Mucosa of stomach (tissue), 1 donor: ENCODE data around the gene PBX3.

Source experiments
- H3K27me3 ChIP-seq: one replicate; pipeline ENCODE4 v1.7.0; 2013; ENCODE audit warnings: mild to moderate bottlenecking, low read length; ENCODE audit not compliant: control insufficient read depth, insufficient read depth
- H3K36me3 ChIP-seq: one replicate; pipeline ENCODE4 v1.7.0; 2013; ENCODE audit warnings: low read length; ENCODE audit not compliant: control insufficient read depth, insufficient read depth
- H3K4me1 ChIP-seq: one replicate; pipeline ENCODE4 v1.7.0; 2013; ENCODE audit warnings: mild to moderate bottlenecking, low read length; ENCODE audit not compliant: control insufficient read depth, insufficient read depth
- H3K4me3 ChIP-seq: one replicate; pipeline ENCODE4 v1.7.0; 2013; ENCODE audit warnings: low read length
- H3K9ac ChIP-seq: one replicate; pipeline ENCODE4 v1.7.0; 2013; ENCODE audit warnings: mild to moderate bottlenecking, low read length, moderate library complexity
- H3K9me3 ChIP-seq: one replicate; pipeline ENCODE4 v1.7.0; 2013; ENCODE audit warnings: mild to moderate bottlenecking, low read length, moderate library complexity; ENCODE audit not compliant: control insufficient read depth
- donor health status: Pancreatic carcinoma.

Gene PBX3

DNA sequence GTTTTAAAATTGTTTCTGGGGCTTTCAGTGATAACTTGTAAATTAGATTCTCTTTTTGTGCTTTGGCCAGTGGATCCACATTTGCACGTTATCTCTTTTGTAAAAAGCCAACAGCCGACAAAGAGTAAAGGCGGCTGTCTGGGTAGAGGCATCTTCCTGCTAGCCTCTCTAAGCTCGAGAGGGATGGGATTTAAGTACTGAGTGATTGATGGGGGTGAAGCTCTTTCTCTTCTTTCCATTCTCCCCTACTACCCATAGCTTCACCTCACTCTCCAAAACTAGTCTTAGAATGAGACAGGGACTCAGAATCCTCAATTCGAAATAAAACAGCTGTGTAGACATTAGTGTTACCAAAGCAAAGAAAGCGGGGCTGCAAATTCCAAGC lies 3.4 kb downstream of the PBX3 start:
- Histone ChIP-seq H3K36me3 (no peaks in the 10 kb centered on the region), H3K9ac (no peak overlapping the region), H3K27me3 (no peaks in the 10 kb centered on the region), H3K4me3 (no peak overlapping the region), H3K4me1 (peaks cover 9% of the 10 kb centered on the region), H3K9me3 (no peaks in the 10 kb centered on the region)

DNA sequence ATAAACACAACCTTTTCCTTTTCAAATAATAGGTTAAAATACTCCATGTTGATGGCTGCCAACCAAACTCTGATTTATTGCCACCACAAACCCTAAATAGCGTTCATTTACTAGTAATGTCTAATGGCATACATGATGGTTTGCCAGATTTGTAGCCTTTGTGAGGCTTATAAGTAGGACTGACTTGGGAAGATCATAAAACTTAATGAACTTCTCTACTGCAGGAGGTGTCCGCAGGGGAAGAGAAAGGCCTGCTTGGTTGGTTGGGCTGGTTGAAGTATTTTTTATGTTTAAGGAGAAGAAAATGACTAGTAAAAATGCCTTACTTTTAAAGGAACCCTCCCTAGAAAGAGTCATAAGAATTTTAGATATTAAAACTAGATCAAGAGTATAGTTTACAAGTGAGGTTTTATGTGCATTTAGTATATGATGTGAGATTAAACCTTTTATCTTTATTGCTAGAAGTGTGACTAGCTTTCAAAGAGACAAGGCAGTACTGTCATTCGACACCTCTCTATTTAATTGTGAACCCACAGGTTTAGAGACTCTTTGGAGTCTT lies 5.0 kb downstream of the PBX3 start:
- H3K9ac ChIP-seq, result no peak overlapping the region
- no peaks in the 10 kb centered on the region for H3K27me3 ChIP-seq
- no peak overlapping the region for H3K4me3 ChIP-seq
- no peaks in the 10 kb centered on the region for H3K9me3 ChIP-seq
- no peaks in the 10 kb centered on the region for H3K36me3 ChIP-seq
- peaks cover 5% of the 10 kb centered on the region for H3K4me1 ChIP-seq

DNA sequence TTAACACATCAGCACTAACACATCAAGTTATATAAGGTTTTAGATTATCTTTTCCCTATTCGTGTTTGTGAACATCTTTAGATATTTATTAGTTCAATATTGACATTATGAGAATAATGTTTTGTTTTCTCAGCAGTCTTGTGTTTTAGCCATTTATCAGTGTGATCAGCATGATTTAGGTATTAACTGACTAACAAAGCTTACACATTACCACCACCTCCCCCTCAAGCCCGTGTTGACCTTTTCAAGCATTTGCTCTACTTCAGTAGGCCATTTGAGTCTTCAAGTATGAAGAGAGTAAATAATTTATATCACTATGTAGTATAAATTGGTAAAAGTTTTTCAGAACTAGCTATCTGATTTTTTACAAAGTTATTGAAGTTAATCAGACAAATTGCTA lies 6.9 kb downstream of the PBX3 start:
- H3K4me1 ChIP-seq, result peaks cover 5% of the 10 kb centered on the region
- H3K9ac ChIP-seq, result no peak overlapping the region
- H3K4me3 ChIP-seq, result no peak overlapping the region
- no peaks in the 10 kb centered on the region for H3K9me3 ChIP-seq
- H3K27me3 ChIP-seq, result no peaks in the 10 kb centered on the region
- H3K36me3 ChIP-seq, result no peaks in the 10 kb centered on the region

DNA sequence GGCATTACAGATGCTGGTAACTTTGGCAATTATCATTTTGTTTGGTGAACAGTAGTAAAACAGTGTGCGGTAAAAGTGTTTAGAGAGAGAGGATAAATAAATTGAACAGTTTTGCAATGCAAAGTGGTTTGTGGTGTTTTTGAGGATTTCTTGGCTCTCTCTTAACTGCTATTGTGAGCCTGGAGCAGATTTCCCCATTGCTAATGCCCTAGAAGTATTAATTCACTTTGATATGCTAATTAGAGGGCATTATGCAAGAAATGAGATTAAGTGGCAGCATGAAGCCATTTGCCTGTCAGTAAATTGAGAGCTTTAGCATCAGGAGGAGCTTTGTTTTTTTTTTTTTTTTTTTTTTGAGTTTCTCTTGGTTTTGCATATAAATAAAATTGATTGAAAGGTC lies 8.2 kb downstream of the PBX3 start:
- Histone ChIP-seq H3K9ac (no peak overlapping the region), H3K4me1 (no peaks in the 10 kb centered on the region), H3K27me3 (no peaks in the 10 kb centered on the region), H3K4me3 (no peak overlapping the region), H3K36me3 (no peaks in the 10 kb centered on the region), H3K9me3 (no peaks in the 10 kb centered on the region)

DNA sequence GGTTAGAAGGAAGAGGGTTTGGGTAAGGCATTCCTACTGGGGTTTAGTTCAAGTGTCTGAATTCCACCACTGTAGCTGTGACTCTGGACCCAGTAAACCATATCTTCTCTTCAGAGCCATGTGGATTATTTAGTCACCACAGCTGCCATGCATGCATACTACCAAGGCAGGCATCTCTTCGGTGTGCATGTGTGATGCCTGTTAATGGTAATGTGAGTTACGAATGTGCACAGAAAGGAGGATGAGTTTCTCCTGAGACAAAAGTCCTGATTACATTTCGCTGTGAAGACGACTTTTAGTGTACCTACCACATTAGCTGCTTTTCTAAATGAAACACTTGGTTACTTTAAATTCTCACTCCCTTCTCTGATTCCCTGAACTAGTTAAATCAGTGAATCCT lies 9.3 kb downstream of the PBX3 start:
- Histone ChIP-seq H3K27me3 (no peaks in the 10 kb centered on the region), H3K36me3 (no peaks in the 10 kb centered on the region), H3K4me3 (no peak overlapping the region), H3K4me1 (no peaks in the 10 kb centered on the region), H3K9me3 (no peaks in the 10 kb centered on the region), H3K9ac (no peak overlapping the region)

DNA sequence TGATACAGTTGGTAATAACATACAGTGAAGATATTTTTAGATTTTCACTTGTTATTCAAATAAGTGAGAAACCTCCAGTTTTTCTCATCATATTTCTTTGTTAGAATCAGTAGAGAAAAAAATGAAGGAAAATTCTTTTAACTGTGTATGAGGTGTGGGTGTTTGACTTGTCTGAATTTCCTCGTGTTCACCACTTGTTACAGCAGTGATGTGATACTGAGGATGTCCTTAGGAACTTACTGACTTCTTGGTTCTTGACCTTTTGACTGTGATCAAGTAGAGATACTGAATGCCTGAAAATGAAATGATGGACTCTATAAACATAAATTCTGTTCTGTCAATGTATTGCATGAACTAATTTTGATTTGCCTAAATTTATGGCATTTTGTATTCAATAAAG lies 10.7 kb downstream of the PBX3 start:
- no peaks in the 10 kb centered on the region for H3K9me3 ChIP-seq
- H3K36me3 ChIP-seq, result no peaks in the 10 kb centered on the region
- no peak overlapping the region for H3K4me3 ChIP-seq
- no peaks in the 10 kb centered on the region for H3K27me3 ChIP-seq
- H3K9ac ChIP-seq, result no peak overlapping the region
- no peaks in the 10 kb centered on the region for H3K4me1 ChIP-seq

DNA sequence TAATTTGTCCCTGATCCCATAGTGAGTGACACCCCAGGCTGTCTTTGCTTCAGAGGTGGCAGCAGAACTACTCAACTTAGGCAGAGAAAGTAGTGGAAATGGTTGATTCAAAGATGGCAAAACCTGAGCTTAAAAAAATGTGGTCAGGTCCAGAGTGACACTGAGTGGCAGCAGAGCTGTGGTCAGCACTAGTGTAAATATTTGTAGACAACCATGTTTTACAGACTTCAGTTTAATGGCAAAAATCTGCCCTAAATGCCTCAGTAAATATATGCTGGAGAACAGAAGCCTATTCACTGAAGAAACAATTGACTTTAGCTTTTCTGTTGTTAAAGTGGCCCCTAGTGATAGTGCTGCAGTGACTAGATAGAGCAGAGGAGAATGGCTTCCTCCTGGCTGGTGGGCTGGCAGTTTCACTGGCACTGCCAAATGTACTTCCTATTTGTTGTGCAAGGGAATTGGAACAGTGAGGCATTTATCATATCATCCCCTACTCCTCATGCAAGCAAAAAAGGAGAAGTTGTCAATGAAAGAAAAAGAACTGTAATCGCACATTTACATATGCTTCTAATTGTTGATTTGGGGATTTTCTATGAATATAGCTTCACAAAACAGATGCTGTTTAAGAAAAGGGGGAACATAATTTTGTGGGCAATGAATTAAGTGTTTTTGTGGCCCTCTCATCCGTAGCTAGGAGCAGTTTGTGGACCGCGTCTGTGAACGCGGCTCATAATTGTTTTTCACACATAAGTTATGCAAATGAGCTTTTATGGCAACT lies 12.0 kb downstream of the PBX3 start:
- no peak overlapping the region for H3K4me3 ChIP-seq
- no peaks in the 10 kb centered on the region for H3K4me1 ChIP-seq
- no peaks in the 10 kb centered on the region for H3K9me3 ChIP-seq
- H3K27me3 ChIP-seq, result no peaks in the 10 kb centered on the region
- H3K9ac ChIP-seq, result no peak overlapping the region
- H3K36me3 ChIP-seq, result no peaks in the 10 kb centered on the region

DNA sequence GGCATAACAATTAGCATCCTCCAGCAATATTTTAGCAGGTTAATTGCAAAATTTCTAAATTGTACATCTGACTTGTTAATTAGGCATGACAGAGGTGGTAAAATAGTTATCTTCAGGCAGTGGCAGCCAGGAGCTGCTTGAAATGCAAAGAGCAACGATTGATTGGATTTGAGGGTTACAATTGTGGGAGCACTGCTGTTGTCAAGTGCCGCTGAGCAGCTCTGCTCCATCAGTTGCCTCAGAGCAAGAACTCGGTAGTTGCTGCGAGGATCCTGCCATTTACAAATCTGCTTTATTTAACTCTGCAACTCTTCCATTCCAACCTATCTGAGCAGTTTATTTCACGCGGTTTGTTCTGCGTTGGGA lies 12.6 kb downstream of the PBX3 start:
- Histone ChIP-seq H3K36me3 (no peaks in the 10 kb centered on the region), H3K4me3 (no peak overlapping the region), H3K9ac (no peak overlapping the region), H3K27me3 (no peaks in the 10 kb centered on the region), H3K9me3 (no peaks in the 10 kb centered on the region), H3K4me1 (no peaks in the 10 kb centered on the region)

DNA sequence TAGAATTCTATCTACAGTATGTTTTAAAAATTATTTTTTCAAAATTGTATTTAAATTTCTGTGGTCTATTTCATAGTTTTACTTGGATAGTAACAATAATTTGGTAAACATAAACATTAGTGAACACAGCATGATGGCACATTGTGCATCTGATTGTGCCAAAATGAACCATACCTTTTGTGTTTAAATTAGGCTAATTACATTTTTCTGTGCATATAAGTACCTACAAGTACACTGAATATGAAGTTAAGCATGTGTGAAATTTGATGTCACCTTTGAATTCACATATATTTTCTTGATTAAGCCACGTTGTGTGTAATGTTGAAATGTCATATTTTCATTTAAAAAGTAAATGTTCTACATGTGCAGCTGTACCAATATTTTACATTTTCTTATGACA lies 13.4 kb downstream of the PBX3 start:
- H3K4me1 ChIP-seq, result no peaks in the 10 kb centered on the region
- no peaks in the 10 kb centered on the region for H3K27me3 ChIP-seq
- H3K9ac ChIP-seq, result no peak overlapping the region
- no peaks in the 10 kb centered on the region for H3K36me3 ChIP-seq
- no peaks in the 10 kb centered on the region for H3K9me3 ChIP-seq
- H3K4me3 ChIP-seq, result no peak overlapping the region

DNA sequence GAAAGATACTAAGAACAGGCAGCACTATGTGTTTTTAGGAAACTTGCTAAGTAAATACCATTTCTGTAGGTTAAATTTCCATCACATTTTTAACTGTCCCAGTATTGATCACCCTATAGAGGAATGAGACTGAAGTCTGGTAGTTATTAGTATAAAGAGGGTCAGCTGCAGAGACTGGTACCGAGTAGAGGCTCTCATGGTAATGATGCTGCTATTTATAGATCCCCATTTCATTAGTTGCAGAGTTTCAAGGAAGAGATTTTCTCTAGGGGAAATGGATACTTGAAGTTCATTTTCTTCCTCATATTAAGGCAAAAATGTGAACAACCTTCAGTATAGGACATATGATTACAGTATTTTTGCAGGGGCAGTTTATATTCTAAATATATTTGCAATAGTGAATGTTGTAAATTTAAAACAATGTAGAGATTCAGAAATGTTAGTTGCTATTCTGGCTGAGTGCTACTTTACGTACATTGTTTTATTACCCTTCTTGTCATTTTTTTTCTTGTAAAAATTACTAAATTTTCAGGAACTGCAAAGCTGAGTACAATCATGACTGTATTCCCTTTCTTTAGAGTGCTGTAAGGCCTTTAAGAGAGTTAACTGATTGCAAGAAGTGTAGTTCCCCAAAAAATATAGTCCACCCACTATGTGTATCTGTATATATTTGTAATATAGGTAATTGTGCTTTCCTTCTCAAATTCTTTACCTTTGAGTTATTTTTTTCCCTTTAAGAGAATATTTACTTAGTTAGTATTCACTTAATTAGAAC lies 14.7 kb downstream of the PBX3 start:
- Histone ChIP-seq H3K27me3 (no peaks in the 10 kb centered on the region), H3K9me3 (no peaks in the 10 kb centered on the region), H3K4me3 (no peak overlapping the region), H3K9ac (no peak overlapping the region), H3K36me3 (no peaks in the 10 kb centered on the region), H3K4me1 (no peaks in the 10 kb centered on the region)

DNA sequence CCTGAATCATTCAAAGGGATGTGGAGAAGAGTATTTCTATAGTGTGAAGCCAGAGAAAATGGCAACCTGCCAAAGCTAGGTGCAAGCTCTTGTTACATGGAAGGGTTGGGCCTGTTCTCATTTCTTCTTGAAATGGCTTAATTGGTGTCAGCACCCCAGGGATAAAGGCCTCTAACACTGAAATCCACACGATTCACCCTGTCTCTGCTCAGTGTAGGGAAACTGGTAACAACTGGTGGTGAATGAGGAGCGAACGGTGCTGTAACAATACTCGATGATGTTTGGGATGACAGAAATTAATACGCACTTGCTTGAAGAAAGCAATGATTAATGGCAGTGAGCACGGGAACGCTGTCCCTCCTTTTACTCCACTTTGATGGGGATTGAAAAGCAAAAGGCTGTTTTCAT lies 16.2 kb downstream of the PBX3 start:
- H3K27me3 ChIP-seq, result no peaks in the 10 kb centered on the region
- H3K4me3 ChIP-seq, result no peak overlapping the region
- no peaks in the 10 kb centered on the region for H3K36me3 ChIP-seq
- H3K9me3 ChIP-seq, result no peaks in the 10 kb centered on the region
- H3K9ac ChIP-seq, result no peak overlapping the region
- no peaks in the 10 kb centered on the region for H3K4me1 ChIP-seq

DNA sequence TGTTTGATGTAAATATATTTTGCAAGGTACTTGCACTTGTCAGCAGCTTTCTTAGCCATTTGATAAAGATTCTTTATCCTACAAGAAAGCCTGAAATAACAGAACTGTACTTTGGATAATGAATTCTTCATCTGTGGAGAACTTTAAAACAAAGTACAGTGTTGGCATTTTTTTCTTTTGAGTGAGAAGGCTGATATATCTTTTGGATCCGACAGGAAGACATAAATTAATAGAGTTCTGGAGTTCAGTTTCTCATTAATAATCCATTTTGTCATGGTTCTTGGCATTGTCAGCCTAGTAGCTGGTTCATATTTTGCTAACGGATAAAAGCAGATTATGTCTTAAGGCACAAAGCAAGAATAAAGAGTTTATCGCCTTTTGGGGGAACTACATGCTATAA lies 17.0 kb downstream of the PBX3 start:
- no peaks in the 10 kb centered on the region for H3K36me3 ChIP-seq
- no peak overlapping the region for H3K4me3 ChIP-seq
- H3K27me3 ChIP-seq, result no peaks in the 10 kb centered on the region
- H3K9me3 ChIP-seq, result no peaks in the 10 kb centered on the region
- no peak overlapping the region for H3K9ac ChIP-seq
- H3K4me1 ChIP-seq, result no peaks in the 10 kb centered on the region
